Bronchial epithelial cell (primary cell): Measurements from ENCODE around the gene SLC6A16. TPM values are rescaled to one million over a fixed set of nuclear protein-coding genes. Genes with fewer than 3 reads are reported as not detected.
A peak's percentile ranks its signal among the peaks of the same experiment; 100 is the strongest.

Experiments used
- DNase-seq: peaks from one replicate; pipeline ENCODE4 v3.0.0-alpha.2; 2010; ENCODE audit warnings: low read depth
- FAIRE-seq: peaks from 2 replicates; lab custom pipeline; 2011; peaks lifted over from hg19 to GRCh38; lab: Jason Lieb, UNC
- H3K27me3 ChIP-seq: 2 replicates; pipeline ENCODE4 v1.5.1; 2011; ENCODE audit warnings: low read length; ENCODE audit not compliant: control insufficient read depth, insufficient read depth
- H3K36me3 ChIP-seq: 2 replicates; pipeline ENCODE4 v1.5.1; 2011; ENCODE audit warnings: low read length; ENCODE audit not compliant: control insufficient read depth, insufficient read depth
- H3K4me3 ChIP-seq: 2 replicates; pipeline ENCODE4 v1.5.1; 2011; ENCODE audit warnings: mild to moderate bottlenecking, low read depth, low read length, control low read depth
- CTCF ChIP-seq: IDR thresholded peaks from 2 replicates; pipeline ENCODE4 v1.5.1; 2011; ENCODE audit warnings: mild to moderate bottlenecking, moderate library complexity, low read length, control low read depth, inconsistent platforms; ENCODE audit not compliant: insufficient read depth, severe bottlenecking
- total RNA-seq: library from RNA; depleted of rRNA; stranded (reverse); fragments of >200 nt; gene quantifications from 2 replicates; pipeline ENCODE4 v1.2.1, GENCODE V29; 2014

Gene SLC6A16
- total RNA-seq, 1 donor from 2014 or later, result not detected

- peak within 1 kb of the TSS; percentile 70 for H3K4me3 ChIP-seq
- no peaks in the 10 kb centered on the region for H3K27me3 ChIP-seq
- DNase-seq (peak; percentile 98), FAIRE-seq (peak; percentile 95)
- H3K36me3 ChIP-seq, result peaks cover 2% of the 10 kb centered on the region
- peak; percentile 36 for TF ChIP-seq CTCF
Measured at GRCh38 chr19:49363268-49364082, 38.5 kb upstream of the SLC6A16 start, which contains the start of gene DKKL1. Gene DKKL1 (plus strand): TSS chr19:49363877. CDS start chr19:49363999, 122 bp downstream.

GRCh38 chr19:49362929-49363267, 37.9 kb upstream of the SLC6A16 start:
- Histone ChIP-seq H3K4me3 (peak overlapping the region; percentile 70), H3K36me3 (peaks cover 2% of the 10 kb centered on the region), H3K27me3 (no peaks in the 10 kb centered on the region)
- no peak for TF ChIP-seq CTCF
- FAIRE-seq (no peak), DNase-seq (no peak)

GRCh38 chr19:49362048-49362928, 37.3 kb upstream of the SLC6A16 start, which contains the start of gene TEAD2:
Gene TEAD2 (minus strand): TSS chr19:49362416. CDS start chr19:49360075, 2,341 bp downstream.
- H3K36me3 ChIP-seq, result peaks cover 3% of the 10 kb centered on the region
- no peak for TF ChIP-seq CTCF
- DNase-seq (peak; percentile 13), FAIRE-seq (no peak)
- H3K4me3 ChIP-seq, result peak within 1 kb of the TSS; percentile 70
- no peaks in the 10 kb centered on the region for H3K27me3 ChIP-seq

GRCh38 chr19:49361438-49362047, 36.6 kb upstream of the SLC6A16 start:
- peak overlapping the region; percentile 70 for H3K4me3 ChIP-seq
- DNase-seq, result peak; percentile 38
- H3K27me3 ChIP-seq, result no peaks in the 10 kb centered on the region
- FAIRE-seq, result no peak
- no peak for TF ChIP-seq CTCF
- H3K36me3 ChIP-seq, result peaks cover 5% of the 10 kb centered on the region

GRCh38 chr19:49359851-49360820, 35.1 kb upstream of the SLC6A16 start:
- FAIRE-seq (no peak), DNase-seq (no peak)
- Histone ChIP-seq H3K36me3 (peaks cover 6% of the 10 kb centered on the region), H3K4me3 (no peak overlapping the region), H3K27me3 (no peaks in the 10 kb centered on the region)
- TF ChIP-seq CTCF, result no peak
